Activated CD4-positive, alpha-beta T cell treated with anti-CD3 and anti-CD28 coated beads, Interleukin-2, amount 50 U/mL, for 48 hours (primary cell): ENCODE measurements around the gene JUND.

Experiments
- DNase-seq, 2 experiments: peaks; one replicate each; pipeline ENCODE4 v3.0.0-alpha.2; 2020

Gene JUND

GRCh38 chr19:18233224-18233825, 48.1 kb downstream of the JUND start:
- DNase-seq, result peak; percentile 49 to 56

- DNase-seq, result no peak
Observed at GRCh38 chr19:18232540-18233223, 48.7 kb downstream of the JUND start.

- DNase-seq, result no peak
Observed at GRCh38 chr19:18231775-18232174, 49.6 kb downstream of the JUND start.

GRCh38 chr19:18230941-18231734, 50.3 kb downstream of the JUND start:
- no peak for DNase-seq

- no peak for DNase-seq
Observed at GRCh38 chr19:18229915-18230314, 51.5 kb downstream of the JUND start.
